H1 (cell line): ENCODE measurements around the gene HILPDA. TPM values are rescaled to one million over a fixed set of nuclear protein-coding genes. Genes with fewer than 3 reads are reported as not detected.

ENCODE experiments used
- BACH1 ChIP-seq: IDR thresholded peaks from 2 replicates; pipeline ENCODE4 v1.6.1; 2012; ENCODE audit warnings: low read length, improper control_type of control experiment
- CTCF ChIP-seq, 3 experiments: IDR thresholded peaks; 1 replicate in 2 of 3; 2 replicates in 1 of 3; pipeline versions ENCODE4 v1.5.1 to v1.6.1; 2011; ENCODE audit warnings: low read length in 3 of 3, mild to moderate bottlenecking in 3 of 3, inconsistent platforms in 2 of 3, low read depth in 1 of 3, moderate library complexity in 1 of 3; ENCODE audit not compliant: insufficient read depth in 1 of 3; ENCODE audit errors: control extremely low read depth in 1 of 3
- JUND ChIP-seq: IDR thresholded peaks from 2 replicates; pipeline ENCODE4 v1.6.1; 2011; ENCODE audit warnings: mild to moderate bottlenecking, improper control_type of control experiment, low read length
- RXRA ChIP-seq: IDR thresholded peaks from 2 replicates; pipeline ENCODE4 v1.6.1; 2011; ENCODE audit warnings: low read depth, mild to moderate bottlenecking, low read length, moderate library complexity; ENCODE audit not compliant: insufficient read depth
- polyA plus RNA-seq, 7 experiments: library from polyadenylated mRNA; depleted of rRNA in 3 of 7; stranded (reverse) in 5 of 7; unstranded in 2 of 7; fragments of >200 nt in 5 of 7; fragments of 200-250 nt in 2 of 7; gene quantifications; 1 replicate in 5 of 7; 2 replicates in 1 of 7; 4 replicates in 1 of 7; pipeline versions ENCODE4 v1.2.1 to v1.2.3, GENCODE V29; 2011 to 2013; ENCODE audit warnings: missing spikeins in 2 of 7, mixed read lengths in 2 of 7
- total RNA-seq: library from RNA; stranded (reverse); fragmentation: NEBNext Ultra II Directional; extraction: Animal tissue kit (Norgen Biotek cat#: 25700); gene quantifications from 2 replicates; pipeline ENCODE4 v1.2.1, GENCODE V29; 2021

The HILPDA gene
- total and polyA plus RNA-seq, 2 of the 8 experiments (the other 6 are each of a cell fraction or from before 2014, with no cell fraction given) = 35.6 to 80.0 TPM

- TF ChIP-seq CTCF (IDR thresholded peaks at IDR 0.05; ENCODE audit: control extremely low read depth in 1 of 3, insufficient read depth in 1 of 3, low read depth in 1 of 3, low read length in 3 of 3) = no peak
- TF ChIP-seq JUND = no peak
- no peak for TF ChIP-seq BACH1
- no peak for TF ChIP-seq RXRA
These were observed 3.3 kb downstream of the HILPDA start (continued) for GRCh38 chr7:128458956-128459355.
